ENCODE results near the gene MSMP.

Gene MSMP

DNA sequence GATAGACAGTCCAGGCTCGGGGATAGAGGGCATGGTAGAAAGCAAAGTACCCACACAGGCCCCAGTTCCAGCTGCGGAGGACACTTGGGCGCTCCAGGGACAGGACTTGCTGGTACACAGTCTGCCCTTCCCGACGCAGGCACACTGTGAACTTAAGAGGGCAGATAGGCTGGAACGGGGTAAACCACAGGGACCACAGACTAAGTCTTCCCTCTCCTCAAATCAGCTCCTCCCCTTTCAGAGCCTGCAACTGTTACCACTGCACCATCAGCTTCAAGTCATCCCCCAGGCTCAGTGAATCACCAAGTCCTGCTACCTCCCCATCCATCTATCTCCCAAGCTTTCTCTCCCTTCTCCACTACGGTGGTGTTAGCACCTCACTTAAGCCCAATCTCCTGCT, 12.3 kb downstream of the MSMP start:
- DNase-seq: no peak

DNA sequence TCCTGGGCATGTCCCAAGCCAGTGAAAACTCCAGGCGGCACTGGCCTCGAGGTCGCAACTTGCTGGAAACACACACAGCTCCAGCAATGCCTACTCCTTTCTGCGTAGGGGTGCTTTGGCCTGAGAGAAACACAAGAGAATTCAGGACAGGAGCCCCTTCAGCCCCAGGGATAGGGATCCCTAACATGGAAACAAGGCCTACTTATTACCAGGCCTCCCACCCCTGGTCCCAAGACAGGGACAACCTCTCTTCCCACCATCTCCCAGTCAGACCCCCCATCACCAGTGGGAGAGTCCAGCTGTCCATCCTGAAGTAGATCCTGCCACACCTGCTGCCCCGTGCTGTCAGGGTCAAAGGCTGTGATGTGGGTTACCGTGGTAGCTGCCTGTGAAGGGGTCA, 13.8 kb downstream of the MSMP start:
- DNase-seq: no peak

DNA sequence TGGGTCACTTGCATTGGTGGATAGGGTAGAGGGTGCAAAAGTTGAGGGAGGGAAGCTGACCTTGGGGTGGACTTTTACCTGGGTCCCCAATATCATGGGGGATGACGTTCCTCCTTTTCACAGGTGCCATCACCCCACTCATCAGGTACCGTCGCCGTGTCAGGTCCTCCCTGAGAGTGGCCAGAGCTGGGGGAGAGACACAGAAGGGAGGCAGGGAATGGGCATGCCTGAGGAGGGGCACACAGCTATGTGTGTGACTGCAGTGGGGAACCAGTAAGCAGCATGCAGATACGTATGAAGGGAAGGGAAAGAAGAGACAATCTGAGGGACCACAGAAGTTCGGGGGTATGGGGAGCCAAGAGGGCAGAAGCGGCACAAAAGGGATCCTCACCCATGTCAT, 15.2 kb downstream of the MSMP start:
- no peak for DNase-seq

DNA sequence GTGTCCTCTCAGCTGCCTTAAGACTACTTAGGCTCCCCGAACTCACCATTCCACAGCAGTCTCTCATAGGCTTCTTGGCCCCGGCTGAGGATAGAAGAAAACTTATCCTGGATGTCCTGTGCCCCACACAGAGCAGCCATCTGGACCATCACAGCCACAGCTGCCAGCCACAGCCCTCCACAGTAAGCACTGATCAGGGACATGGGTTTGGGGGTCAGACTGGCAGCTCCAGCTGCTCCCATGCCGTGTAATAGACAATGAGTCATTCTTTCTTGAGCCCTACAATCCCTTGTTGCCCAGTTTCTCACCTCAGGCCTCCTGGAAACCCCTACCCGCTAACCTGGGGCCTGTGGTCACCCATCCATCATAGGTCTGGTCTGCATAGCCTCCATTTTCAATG, 15.9 kb downstream of the MSMP start:
- no peak for DNase-seq

DNA sequence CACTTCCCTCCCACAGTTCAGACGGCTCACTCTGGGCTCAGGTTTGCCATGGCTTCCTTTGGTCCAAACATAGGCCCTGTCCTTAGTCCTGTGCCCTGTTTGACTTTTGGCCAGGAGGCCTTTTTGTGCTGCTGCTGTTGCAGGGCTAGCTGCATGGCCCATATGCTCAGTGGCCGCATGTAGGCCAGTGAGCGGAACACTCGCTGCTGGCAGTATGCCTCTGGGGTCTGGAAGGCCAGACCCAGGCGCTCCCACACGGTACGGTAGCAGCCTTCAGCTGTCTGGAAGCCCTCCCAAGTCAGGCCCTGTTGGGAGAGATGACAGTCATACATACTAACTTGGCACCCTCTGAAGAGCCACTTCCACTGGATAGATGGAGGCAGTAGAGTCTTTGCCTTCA, 16.9 kb downstream of the MSMP start:
- no peak for DNase-seq

DNA sequence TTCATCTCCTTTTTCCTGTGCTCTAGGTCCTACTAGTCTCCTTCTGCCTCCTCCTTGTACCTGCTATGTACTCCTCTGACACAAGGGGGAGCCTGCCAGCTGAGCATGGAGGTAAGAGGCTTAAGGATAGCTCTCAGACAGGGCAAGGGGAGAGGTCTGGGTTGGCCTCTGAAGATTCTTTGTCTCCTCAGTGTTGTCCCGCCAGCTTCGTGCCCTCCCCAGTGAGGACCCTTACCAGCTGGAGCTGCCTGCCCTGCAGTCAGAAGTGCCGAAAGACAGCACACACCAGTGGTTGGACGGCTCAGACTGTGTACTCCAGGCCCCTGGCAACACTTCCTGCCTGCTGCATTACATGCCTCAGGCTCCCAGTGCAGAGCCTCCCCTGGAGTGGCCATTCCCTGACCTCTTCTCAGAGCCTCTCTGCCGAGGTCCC, 17.9 kb downstream of the MSMP start:
- DNase-seq: peak; percentile 27

DNA sequence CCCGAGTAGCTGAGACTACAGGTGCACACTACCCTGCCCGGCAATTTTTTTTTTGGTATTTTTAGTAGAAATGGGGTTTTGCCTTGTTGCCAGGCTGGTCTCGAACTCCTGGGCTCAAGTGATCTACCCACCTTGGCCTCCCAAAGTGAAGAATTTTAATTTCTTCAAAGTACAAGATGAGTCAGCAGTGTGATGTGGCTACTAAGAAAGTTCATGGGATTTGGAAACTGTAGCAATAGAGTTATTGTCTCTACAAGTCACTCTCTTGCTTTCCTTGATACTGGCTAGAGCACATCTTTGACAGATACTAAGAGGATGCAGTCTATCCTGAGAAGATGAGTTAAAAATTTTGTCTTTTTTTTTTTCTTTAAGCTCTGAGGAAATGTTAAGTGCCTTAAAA, 20.0 kb downstream of the MSMP start:
- DNase-seq: no peak

DNA sequence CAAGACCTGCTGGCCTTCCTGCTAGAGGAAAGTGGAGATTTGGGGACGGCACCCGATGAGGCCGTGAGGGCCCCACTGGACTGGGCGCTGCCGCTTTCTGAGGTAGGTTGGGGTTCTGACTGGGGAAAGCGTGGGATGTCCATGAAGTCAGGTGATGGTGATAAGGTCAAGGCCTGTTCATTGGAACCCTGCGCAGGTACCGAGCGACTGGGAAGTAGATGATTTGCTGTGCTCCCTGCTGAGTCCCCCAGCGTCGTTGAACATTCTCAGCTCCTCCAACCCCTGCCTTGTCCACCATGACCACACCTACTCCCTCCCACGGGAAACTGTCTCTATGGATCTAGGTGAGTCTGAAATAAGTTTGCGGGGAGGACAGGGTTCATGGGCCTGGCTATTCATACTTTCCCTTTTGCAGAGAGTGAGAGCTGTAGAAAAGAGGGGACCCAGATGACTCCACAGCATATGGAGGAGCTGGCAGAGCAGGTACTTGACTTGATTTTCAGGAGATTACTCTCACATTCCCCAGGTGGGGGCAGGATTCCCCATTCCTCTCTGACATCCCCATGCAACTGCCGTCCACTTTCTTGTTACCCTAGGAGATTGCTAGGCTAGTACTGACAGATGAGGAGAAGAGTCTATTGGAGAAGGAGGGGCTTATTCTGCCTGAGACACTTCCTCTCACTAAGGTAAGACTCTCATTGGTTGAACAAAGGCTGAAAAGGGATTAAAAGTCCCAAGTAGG, 21.1 kb downstream of the MSMP start:
- no peak for DNase-seq

DNA sequence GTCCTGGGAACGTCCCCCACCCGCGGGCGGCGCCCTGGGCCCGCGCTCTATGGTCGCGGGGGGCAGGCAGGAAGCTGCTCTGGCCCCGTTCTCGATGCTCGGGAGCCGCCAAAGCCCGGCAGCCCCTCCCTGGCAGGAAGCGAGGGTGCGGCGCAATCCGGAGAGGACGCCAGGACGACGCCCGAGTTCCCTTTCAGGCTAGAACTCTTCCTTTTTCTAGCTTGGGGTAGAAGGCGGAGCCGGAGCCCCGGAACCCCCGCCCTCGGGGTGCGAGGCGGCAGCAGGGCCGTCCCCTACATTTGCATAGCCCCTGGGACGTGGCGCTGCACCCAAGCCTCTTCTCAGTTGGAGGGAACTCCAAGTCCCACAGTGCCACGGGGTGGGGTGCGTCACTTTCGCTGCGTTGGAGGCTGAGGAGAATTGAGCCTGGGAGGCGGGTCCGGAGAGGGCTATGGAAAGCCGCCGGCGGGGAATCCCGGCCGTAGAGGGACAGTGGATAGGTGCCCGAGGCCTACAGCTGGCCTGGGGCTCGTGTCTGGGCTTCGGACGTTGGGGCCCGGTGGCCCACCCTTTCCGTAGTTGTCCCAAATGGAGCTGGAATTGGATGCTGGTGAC, 21.8 kb downstream of the MSMP start, which contains the start of the genes CREB3 and TLN1:
TSS of gene CREB3 (plus strand) at position 482 of the 615 bp plus-strand sequence. CDS start at position 589, 107 bp downstream.
TSS of gene TLN1 (minus strand) at position 11 of the 615 bp plus-strand sequence. CDS start 6,501 bp downstream, outside the sequence.
- DNase-seq: peak; percentile 100

DNA sequence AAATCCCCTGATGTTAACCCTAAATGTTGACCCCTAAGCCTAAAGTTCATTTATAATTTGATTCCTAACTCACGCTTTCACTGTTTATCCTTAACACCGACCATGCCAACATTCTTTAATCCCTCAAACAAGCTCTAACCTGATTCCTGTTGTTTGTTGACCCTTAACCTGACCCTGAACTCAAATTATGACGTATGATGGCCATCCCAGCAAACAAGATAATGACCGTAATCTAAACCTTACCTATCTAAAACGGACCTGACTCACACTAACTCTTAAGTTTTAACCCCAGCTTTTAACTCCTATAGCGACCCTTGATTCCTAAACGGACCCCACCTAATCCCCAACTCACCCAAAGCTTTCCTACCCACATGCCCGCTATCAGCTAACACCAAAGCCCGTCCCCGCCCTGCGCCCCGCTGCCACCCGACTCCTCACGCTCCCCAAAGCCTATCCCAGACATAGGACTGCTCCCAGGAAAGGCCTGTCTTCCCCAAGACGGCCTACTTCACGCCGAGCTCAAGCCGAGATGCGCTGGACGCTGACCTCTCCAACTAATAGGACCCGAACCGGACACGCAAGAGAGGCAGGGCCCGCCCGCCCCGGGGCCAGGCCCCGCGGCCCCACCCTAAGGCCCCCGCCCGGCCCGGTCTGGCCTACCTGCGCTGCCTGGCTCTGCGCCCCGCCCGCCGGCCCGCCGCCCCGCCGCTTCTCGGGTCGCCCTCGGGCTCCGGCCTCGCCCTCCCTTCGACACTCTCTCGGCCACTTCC, 22.5 kb downstream of the MSMP start:
- DNase-seq: no peak

DNA sequence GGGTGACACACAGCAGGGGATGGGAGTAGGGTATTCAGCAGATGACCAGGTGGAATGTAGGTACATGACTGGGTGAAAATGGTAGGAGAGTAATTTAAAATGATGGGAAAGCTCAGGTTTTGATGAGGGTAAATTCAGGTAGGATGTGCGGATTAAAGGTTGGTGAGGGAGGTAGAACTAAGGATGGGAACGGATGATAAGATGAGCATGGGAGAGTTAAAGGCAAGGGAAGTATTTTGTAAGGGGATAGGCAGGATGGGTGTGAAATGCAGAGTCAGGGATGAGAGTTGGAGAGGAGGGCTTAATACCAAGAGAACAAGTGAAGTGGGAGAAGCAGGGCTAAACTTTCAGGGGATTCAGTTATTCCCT, 23.6 kb downstream of the MSMP start:
- no peak for DNase-seq

DNA sequence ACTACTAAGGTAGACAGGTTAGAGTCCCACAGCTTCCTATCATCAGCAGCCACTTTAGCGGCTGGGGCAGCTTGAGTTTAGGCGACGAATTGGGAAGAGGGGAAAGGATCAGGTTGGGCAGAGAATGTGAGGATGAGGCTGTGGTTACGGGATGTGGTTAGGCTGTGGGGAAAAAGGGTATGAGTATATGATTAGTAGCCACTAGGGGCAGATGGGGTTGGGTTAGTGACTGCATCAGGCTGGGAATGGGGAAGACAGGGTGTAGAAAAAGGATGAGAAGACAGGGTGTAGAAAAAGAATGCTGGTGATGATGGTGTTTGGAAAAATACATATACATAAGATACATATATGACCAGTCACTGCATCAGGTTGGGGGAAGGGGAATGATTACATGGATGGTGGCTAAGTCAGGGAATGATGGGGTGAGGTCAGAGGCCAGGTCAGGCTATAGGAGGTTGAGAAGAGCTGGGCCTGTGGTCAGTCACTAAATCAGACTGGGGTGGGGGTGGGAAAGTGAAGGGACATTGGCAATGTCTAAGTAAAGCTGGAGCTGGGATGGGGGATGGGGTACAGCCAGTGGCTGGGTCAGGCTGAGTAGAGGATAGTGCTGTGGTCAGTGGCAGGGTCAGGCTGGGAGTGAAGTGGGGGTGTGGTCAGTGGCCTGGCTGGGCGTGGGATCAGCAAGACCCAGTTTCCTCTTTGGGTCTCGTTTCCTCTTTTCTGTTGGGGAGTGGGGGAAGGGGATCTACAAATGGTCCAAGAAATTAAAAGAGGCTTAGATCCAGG, 24.2 kb downstream of the MSMP start:
- DNase-seq: no peak

DNA sequence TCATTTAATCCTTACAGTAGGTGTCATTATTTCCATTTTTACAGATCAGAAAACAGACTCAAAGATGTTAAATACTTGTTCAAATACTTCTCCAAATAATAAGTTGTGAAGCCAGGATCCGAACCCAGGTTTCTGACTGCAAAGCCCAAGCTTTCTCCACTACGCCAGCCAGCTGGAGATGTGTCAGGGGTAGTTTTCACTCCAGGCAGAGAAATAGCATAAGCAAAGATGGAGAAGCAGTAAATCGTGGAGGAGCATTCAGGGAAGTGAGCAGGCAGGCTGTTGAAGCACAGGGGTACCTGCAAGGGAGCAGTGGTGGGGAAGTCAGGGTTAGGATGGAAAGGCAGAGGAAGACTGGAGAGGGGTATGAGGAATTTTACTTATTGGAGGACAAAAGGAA, 25.0 kb downstream of the MSMP start:
- no peak for DNase-seq

DNA sequence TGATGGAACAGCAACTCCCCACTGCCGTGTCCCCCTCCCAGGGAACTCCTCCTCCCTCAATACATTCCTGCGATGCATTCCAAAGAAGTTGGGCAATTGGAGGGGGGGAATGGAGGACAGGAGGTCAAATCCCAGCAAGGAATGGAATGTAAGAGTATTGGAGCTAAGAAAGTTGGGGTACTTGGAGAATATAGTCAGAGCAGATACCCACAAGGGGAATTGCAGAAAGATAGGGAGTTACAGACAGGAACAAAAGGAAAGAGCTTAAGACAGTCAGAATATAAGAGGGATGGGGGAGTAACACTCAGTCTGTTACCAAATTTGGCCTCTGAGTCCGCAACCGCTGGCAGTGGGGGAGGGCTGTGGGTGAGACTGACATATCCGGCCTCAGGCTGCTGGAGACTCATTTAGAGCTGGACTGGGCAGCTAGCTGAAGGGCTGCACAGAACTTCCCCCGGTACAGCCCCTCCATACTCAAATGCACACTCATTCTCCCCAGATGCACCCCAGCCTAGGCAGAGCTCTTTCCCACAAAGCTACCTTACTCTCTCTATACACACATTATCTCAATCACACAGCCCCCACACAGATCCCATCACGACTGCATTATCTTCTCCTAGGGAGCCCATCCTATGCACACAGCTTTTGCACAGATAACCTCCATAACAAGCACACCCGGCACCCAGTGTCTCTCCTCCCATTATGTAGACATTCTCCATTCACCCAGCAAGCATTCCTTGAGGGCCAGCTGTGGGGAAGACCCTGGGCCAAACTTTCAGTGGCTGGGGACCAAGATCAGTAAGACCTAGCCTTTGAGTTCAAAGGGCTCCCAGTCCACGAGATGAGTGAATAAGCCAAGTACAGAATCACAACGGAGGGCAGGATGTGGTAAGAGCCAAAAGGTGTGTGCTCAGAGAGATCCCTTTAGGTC, 25.8 kb downstream of the MSMP start:
- DNase-seq: no peak

DNA sequence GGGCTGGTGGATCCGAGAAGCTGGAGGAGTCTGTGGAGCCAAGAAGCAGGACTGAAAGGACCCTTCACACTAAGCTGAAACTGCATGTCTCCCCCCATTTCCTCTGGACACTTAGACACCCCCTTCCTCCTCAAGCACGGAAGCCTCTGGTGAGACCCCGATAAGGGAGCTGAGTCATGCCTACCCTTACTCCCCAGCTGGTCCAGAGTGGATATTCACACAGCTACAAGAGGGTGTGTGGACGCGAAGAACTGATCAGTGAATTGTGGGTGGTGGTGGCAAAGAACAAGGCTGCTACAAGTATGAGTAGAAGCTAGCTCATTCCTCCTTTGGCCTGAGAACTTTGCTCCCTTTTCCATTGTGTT, 26.4 kb downstream of the MSMP start:
- DNase-seq: no peak

DNA sequence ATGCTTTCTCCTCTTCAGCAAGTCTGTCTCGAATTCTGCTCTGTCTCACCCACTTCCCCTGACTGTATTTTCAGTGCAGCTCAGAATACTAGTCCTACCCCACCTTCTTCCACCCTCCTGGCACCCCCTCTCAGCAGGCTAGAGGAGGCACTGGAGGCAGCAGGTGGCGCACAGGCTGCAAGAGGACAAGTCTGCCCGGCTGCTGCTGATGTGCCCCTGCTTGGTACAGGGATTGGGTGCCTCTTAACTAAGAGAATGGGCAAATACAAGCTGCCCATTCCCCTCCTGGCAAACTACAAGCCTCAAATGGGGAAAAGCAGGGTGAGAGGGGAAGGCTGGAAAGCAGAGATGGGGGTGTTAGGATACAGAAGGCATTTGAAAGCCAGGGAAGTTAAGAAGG, 27.1 kb downstream of the MSMP start:
- no peak for DNase-seq

DNA sequence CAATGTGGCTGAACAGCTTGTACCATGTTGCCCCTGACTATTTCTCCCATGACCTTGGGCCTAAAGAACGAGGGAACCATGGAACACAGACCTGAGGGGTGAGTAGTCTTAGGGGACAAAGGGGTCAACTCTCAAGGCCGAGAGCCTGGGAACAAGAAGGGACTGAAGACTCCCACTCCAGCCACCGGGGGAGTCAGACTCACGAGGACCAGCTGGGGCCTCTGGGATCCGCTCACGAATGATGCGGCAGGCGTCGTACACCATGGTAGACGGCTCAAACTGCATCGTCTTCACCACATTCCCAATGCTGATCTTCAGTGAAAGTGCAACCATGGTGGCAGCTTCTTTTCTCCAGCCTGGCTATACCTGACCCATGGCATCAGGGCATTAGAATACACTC, 28.7 kb downstream of the MSMP start:
- DNase-seq: no peak

DNA sequence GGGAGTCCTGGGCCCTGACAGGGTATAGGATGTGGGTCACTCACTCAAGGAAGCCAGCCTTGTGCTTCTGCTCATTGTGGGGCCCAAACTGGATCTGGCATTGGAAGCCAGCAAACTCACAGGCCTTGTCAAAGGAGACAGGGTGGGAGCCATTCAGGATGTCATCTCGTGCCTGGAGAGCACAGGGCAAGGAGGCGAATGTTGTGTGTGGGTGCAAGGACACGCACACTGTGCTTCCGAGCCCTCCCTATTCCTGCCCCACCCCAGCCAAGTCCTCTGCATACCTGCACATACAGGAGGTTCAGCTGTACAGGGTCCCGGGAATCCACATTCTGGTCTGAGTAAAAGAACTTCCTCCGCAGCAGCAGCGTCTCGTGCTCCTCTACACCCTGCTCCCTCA, 30.2 kb downstream of the MSMP start:
- no peak for DNase-seq

DNA sequence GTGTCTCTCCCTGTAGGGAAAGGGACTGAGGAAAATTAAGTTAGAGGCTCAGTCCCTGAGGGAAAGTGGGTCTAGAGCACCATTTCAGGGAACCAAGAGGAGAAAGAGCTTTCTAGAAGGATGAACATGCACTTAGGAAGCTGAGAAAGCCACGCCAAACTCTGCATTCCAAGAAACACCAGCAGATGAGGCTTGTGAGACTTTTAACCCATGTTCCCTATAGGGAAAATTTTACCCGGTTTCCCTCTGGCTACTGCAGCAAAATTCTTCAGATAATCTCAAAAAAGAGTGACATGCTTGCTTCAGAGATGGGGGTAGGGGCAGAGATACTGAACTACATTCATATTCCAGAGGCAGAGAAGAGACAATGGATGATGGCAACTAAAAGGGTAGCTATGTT, 30.6 kb downstream of the MSMP start:
- no peak for DNase-seq

DNA sequence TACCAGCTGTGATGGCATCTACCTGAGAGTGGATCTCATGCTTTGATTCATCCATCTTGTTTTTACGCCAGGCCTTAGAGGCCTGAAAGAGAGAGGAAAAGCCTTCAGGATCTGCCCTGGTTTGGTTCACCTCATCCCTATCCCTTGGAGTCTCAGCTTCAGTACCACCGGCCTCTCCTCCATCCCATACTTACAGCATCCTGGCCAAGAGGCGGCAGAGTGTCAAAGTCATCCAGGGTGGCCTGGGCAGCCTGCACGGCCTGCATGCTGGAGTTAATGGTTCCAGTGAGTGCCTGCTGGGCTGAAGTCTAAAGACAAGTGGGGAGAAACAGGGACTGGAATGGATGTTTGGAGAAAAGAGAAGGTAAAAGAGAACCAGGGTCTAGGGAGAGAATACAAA, 34.5 kb downstream of the MSMP start:
- no peak for DNase-seq

DNA sequence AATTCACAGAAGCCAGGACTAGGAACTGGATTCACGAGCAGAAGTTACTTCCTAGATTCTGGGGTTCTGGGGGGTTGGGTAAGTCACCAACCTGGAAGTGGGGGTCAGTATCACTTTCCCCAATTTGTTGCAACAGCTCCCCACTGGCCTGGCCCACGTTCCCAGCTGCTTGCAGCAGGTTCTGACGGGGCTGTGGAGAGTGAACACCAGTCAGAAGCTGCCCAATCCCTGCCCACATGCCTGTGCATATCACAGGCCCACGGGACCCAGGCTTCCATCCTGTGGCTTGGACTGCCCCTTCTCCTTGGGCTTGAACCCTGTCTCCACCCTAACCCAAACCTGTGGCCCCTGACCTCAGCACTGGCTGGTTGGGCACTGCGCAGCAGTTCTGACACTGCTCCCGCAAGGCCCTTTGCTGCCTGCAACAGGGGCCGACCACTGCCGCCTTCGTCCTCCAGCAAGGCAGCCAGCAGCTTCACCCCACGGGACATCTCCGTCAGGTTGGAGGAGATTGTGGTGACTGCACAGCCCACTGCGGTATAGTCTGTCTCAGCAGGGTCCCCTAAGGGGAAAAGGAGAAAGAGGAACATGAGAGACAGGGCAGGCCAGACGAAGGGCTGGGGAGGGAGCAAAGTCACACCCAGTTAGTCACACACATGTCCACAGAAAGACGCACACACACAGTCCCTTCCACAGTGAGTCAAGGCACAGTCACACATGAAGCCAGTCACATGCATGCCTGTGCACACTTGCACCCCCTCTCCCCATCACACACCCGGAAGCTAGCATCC, 35.2 kb downstream of the MSMP start:
- no peak for DNase-seq

All from NCI-H774 (cell line).